Natural killer cell (primary cell): ENCODE results near the gene LTB. TPM values are rescaled to one million over a fixed set of nuclear protein-coding genes. Genes with fewer than 3 reads are reported as not detected.

ENCODE experiments used
- ATAC-seq, 3 donors: fragments of 150-1000 bp in 2 of 3; fragments of 200-7000 bp in 1 of 3; cut with Tn5 transposase; 1 replicate in 1 of 3; 2 replicates in 2 of 3; pipeline ENCODE4 v1.10.0; 2021; ENCODE audit warnings: mild to moderate bottlenecking in 2 of 3, moderate library complexity in 2 of 3
- DNase-seq, 2 donors: peaks; one replicate each; pipeline versions ENCODE4 v3.0.0 to v3.0.0-alpha.2; 2013 to 2021; ENCODE audit warnings: mixed read lengths in 1 of 2
- H3K27ac ChIP-seq: one replicate; pipeline ENCODE4 v1.5.1; 2013; ENCODE audit warnings: mild to moderate bottlenecking, low read length
- H3K27me3 ChIP-seq: one replicate; pipeline ENCODE4 v1.6.1; 2013; ENCODE audit warnings: low read length; ENCODE audit not compliant: control insufficient read depth, insufficient read depth
- H3K36me3 ChIP-seq: one replicate; pipeline ENCODE4 v1.6.1; 2013; ENCODE audit warnings: low read length; ENCODE audit not compliant: control insufficient read depth, insufficient read depth
- H3K4me1 ChIP-seq: one replicate; pipeline ENCODE4 v1.6.1; 2013; ENCODE audit warnings: low read length; ENCODE audit not compliant: control insufficient read depth, insufficient read depth
- H3K4me3 ChIP-seq: one replicate; pipeline ENCODE4 v1.5.1; 2013; ENCODE audit warnings: low read length
- H3K9me3 ChIP-seq: one replicate; pipeline ENCODE4 v1.6.1; 2013; ENCODE audit warnings: low read length; ENCODE audit not compliant: control insufficient read depth, insufficient read depth
- H3K27ac Mint-ChIP-seq, 2 donors: one replicate each; pipeline ENCODE4 v1.8.0; 2022; ENCODE audit warnings: mild to moderate bottlenecking in 2 of 2, mixed read lengths in 2 of 2, moderate library complexity in 1 of 2
- H3K27me3 Mint-ChIP-seq, 2 donors: one replicate each; pipeline ENCODE4 v1.8.0; 2022; ENCODE audit warnings: low read depth in 2 of 2, mixed read lengths in 2 of 2
- H3K36me3 Mint-ChIP-seq: one replicate; pipeline ENCODE4 v1.8.0; 2022; ENCODE audit warnings: mixed read lengths
- H3K4me1 Mint-ChIP-seq, 2 donors: one replicate each; pipeline ENCODE4 v1.8.0; 2022; ENCODE audit warnings: mixed read lengths in 2 of 2
- H3K4me3 Mint-ChIP-seq: one replicate; pipeline ENCODE4 v1.8.0; 2022; ENCODE audit warnings: mild to moderate bottlenecking, moderate library complexity, mixed read lengths
- H3K9me3 Mint-ChIP-seq, 2 donors: one replicate each; pipeline ENCODE4 v1.8.0; 2022; ENCODE audit warnings: mixed read lengths in 2 of 2
- WGBS: methylation state at CpG from one replicate; pipeline ENCODE4 v1.1.7; 2013; ENCODE audit warnings: missing lambda C conversion rate; ENCODE audit not compliant: insufficient coverage; 5-methylcytosine and 5-hydroxymethylcytosine counted together
- intact Hi-C: fragments of 100-400 bp; cut with micrococcal nuclease; formaldehyde crosslinking; loops from one replicate; pipeline ENCODE4 v1.14.2; 2022
- total RNA-seq, 4 donors: library from RNA; stranded (reverse); fragments of 120-200 nt in 1 of 4; gene quantifications; one replicate each; pipeline versions ENCODE4 v1.2.3 to v1.2.4, GENCODE V29; 2013 to 2022
- TF ChIP-seq, protein P1 (sequence below): fragments of 200-600 bp; IDR thresholded peaks from one replicate; pipeline ENCODE4 v1.8.0; 2022; ENCODE audit warnings: antibody characterized with exemption

The LTB gene
- total RNA-seq, 3 donors from 2014 or later (not counting 1 experiment from before 2014, with no cell fraction given), result 17.7 to 42.1 (median 32.6) TPM

DNA sequence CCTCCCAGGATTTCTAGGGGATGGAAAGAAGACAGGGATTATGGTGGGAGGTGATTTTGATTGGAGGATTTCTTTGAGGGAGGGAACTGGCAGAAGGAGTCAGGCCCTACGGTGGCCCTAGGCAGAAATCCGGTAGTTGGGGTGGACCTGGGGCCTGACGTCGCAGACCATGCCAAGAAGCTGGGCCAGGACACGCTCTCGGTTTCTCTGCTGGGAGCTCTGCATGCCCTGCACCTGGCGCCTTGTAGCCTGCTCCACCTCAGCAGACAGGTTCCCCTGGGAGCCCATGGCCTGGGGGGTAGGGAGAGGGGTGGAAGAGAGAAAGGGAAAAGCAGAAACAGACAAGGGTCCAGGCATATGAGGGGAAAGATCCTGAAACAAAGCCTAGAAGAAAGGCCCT is 36.9 kb downstream of the LTB start:
- intact Hi-C loops, result loop anchor here (10.0 kb wide), 1 partner anchor 190 kb away; the partner anchor contains the start of gene CLIC1
- no peak overlapping the region for H3K27ac ChIP-seq
- H3K9me3 ChIP-seq, result no peaks in the 10 kb centered on the region
- H3K4me1 Mint-ChIP-seq, result peaks cover 45 to 52% of the 10 kb centered on the region in 2 donors
- H3K9me3 Mint-ChIP-seq, result no peaks in the 10 kb centered on the region
- peaks cover 7% of the 10 kb centered on the region for H3K36me3 Mint-ChIP-seq
- peaks cover 34% of the 10 kb centered on the region for H3K4me1 ChIP-seq
- no peaks in the 10 kb centered on the region for H3K27me3 Mint-ChIP-seq
- ATAC-seq (no peak), DNase-seq (no peak)
- 95% methylated on average over 7 of the region's 7 CpGs for WGBS
- no peaks in the 10 kb centered on the region for H3K27me3 ChIP-seq
- TF ChIP-seq, protein P1, sequence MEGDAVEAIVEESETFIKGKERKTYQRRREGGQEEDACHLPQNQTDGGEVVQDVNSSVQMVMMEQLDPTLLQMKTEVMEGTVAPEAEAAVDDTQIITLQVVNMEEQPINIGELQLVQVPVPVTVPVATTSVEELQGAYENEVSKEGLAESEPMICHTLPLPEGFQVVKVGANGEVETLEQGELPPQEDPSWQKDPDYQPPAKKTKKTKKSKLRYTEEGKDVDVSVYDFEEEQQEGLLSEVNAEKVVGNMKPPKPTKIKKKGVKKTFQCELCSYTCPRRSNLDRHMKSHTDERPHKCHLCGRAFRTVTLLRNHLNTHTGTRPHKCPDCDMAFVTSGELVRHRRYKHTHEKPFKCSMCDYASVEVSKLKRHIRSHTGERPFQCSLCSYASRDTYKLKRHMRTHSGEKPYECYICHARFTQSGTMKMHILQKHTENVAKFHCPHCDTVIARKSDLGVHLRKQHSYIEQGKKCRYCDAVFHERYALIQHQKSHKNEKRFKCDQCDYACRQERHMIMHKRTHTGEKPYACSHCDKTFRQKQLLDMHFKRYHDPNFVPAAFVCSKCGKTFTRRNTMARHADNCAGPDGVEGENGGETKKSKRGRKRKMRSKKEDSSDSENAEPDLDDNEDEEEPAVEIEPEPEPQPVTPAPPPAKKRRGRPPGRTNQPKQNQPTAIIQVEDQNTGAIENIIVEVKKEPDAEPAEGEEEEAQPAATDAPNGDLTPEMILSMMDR, result no peak
- H3K36me3 ChIP-seq, result peaks cover under 1% of the 10 kb centered on the region
- no peak overlapping the region for H3K4me3 ChIP-seq
- H3K27ac Mint-ChIP-seq, result peak overlapping the region in 1 of 2 donors; percentile 21
- H3K4me3 Mint-ChIP-seq, result peak overlapping the region; percentile 41

DNA sequence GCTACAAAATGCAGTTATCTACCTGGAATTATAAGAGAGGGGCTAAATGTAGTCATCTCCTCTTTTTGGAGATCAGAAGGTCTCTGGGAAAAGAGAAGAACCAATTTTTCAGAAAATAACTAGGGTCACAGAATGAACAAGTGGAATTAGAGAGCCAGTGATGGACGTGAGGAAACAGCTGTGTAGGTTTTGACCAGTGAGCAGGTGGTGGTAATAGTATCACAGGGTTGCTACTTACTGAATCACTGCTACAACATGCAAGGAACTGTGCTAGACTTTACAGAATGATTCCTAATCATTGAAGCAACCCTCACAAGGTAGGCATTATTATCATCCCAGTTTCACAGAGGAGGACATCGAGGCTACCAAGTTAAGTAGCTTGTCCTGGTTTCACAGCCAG is 37.5 kb downstream of the LTB start:
- H3K9me3 Mint-ChIP-seq, result no peaks in the 10 kb centered on the region
- no peaks in the 10 kb centered on the region for H3K27me3 Mint-ChIP-seq
- peaks cover 40% of the 10 kb centered on the region for H3K4me1 ChIP-seq
- H3K4me3 ChIP-seq, result no peak overlapping the region
- peak overlapping the region; percentile 22 for H3K4me3 Mint-ChIP-seq
- peaks cover 51 to 58% of the 10 kb centered on the region in 2 donors for H3K4me1 Mint-ChIP-seq
- intact Hi-C loops, result loop anchor here (5.0 to 10.0 kb wide), 3 partner anchors 123 to 288 kb away; partner anchors contain the start of genes CLIC1, CSNK2B and LY6G5B
- TF ChIP-seq, protein P1, result no peak
- no peak overlapping the region for H3K27ac ChIP-seq
- WGBS, result 85% methylated on average over 2 of the region's 2 CpGs
- H3K36me3 ChIP-seq, result peaks cover 7% of the 10 kb centered on the region
- DNase-seq (no peak), ATAC-seq (no peak)
- peak overlapping the region in 1 of 2 donors; percentile 21 for H3K27ac Mint-ChIP-seq
- no peaks in the 10 kb centered on the region for H3K27me3 ChIP-seq
- H3K36me3 Mint-ChIP-seq, result peaks cover 13% of the 10 kb centered on the region
- H3K9me3 ChIP-seq, result no peaks in the 10 kb centered on the region

DNA sequence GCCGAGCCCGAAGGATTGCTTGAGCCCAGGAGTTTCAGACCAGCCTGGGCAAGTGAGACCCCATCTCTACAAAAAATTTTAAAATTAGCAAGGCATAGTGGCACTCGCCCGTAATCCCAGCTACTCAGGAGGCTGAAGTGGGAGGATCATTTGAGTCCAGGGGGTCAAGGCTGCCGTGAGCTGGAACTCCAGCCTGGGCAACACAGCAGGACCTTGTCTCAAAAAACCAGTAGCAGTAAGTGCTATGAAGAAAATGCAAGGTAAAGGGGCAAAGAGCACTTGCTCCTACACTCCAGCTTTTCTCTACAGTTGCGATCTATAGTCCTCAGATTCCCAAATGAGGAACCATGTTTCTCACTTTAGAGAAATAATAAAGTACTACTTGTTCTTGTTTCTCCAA is 38.6 kb downstream of the LTB start:
- TF ChIP-seq, protein P1, result no peak
- peaks cover 62 to 63% of the 10 kb centered on the region in 2 donors for H3K4me1 Mint-ChIP-seq
- Histone ChIP-seq H3K27ac (no peak overlapping the region), H3K4me3 (no peak overlapping the region), H3K9me3 (no peaks in the 10 kb centered on the region), H3K36me3 (peaks cover 17% of the 10 kb centered on the region), H3K27me3 (no peaks in the 10 kb centered on the region), H3K4me1 (peaks cover 50% of the 10 kb centered on the region)
- 100% methylated on average over 5 of the region's 6 CpGs for WGBS
- no peaks in the 10 kb centered on the region for H3K27me3 Mint-ChIP-seq
- H3K4me3 Mint-ChIP-seq, result no peak overlapping the region
- peak overlapping the region in 1 of 2 donors; percentile 96 for H3K27ac Mint-ChIP-seq
- H3K36me3 Mint-ChIP-seq, result peaks cover 19% of the 10 kb centered on the region
- ATAC-seq (no peak), DNase-seq (no peak)
- H3K9me3 Mint-ChIP-seq, result no peaks in the 10 kb centered on the region
- intact Hi-C loops, result loop anchor here (5.0 to 10.0 kb wide), 3 partner anchors 124 to 289 kb away; partner anchors contain the start of genes CLIC1, CSNK2B and LY6G5B
